Naive thymus-derived CD4-positive, alpha-beta T cell (primary cell): ENCODE results near the gene NOCT. TPM values are rescaled to one million over a fixed set of nuclear protein-coding genes. Genes with fewer than 3 reads are reported as not detected.

ENCODE experiments used
- ATAC-seq: fragments of 150-1000 bp; cut with Tn5 transposase; 2 replicates; pipeline ENCODE4 v1.10.0; 2021; ENCODE audit warnings: mild to moderate bottlenecking, moderate library complexity
- CTCF ChIA-PET: fragments of 350-600 bp; sonication (Branson Sonifier 250); formaldehyde crosslinking; loops from one replicate; lab custom pipeline; 2021; ENCODE audit warnings: antibody characterized with exemption; lab: Charles Lee
- POLR2A ChIA-PET: fragments of 350-600 bp; sonication (Branson Sonifier 250); formaldehyde crosslinking; loops from one replicate; lab custom pipeline; 2021; ENCODE audit warnings: antibody characterized with exemption, inconsistent platforms; lab: Charles Lee
- DNase-seq, 9 donors: peaks; one replicate each; pipeline versions ENCODE4 v3.0.0 to v3.0.0-alpha.2; 2020 to 2022; ENCODE audit warnings: mixed read lengths in 1 of 9
- H3K27ac ChIP-seq: one replicate; pipeline ENCODE4 v1.7.0; 2013; ENCODE audit warnings: mild to moderate bottlenecking, low read depth, low read length, moderate library complexity
- H3K27me3 ChIP-seq, 2 donors: one replicate each; pipeline ENCODE4 v1.7.0; 2013; ENCODE audit warnings: low read length in 2 of 2, mild to moderate bottlenecking in 2 of 2, moderate library complexity in 2 of 2; ENCODE audit not compliant: control insufficient read depth in 2 of 2, insufficient read depth in 2 of 2
- H3K36me3 ChIP-seq, 3 experiments: 1 replicate in 2 of 3; 2 replicates in 1 of 3; pipeline ENCODE4 v1.7.0; 2013; ENCODE audit warnings: low read length in 3 of 3, mild to moderate bottlenecking in 3 of 3, moderate library complexity in 1 of 3; ENCODE audit not compliant: insufficient read depth in 3 of 3, control insufficient read depth in 2 of 3
- H3K4me1 ChIP-seq, 2 donors: one replicate each; pipeline ENCODE4 v1.7.0; 2013; ENCODE audit warnings: low read length in 2 of 2, mild to moderate bottlenecking in 2 of 2, moderate library complexity in 1 of 2; ENCODE audit not compliant: control insufficient read depth in 2 of 2, insufficient read depth in 2 of 2
- H3K4me3 ChIP-seq: 2 replicates; pipeline ENCODE4 v1.7.0; 2013; ENCODE audit warnings: mild to moderate bottlenecking, low read length
- H3K9me3 ChIP-seq, 3 experiments: 1 replicate in 2 of 3; 2 replicates in 1 of 3; pipeline ENCODE4 v1.7.0; 2013; ENCODE audit warnings: low read length in 3 of 3; ENCODE audit not compliant: control insufficient read depth in 2 of 3
- H3K27ac Mint-ChIP-seq, 9 donors: one replicate each; pipeline ENCODE4 v1.8.0; 2020 to 2022; ENCODE audit warnings: mixed read lengths in 9 of 9, mild to moderate bottlenecking in 8 of 9, moderate library complexity in 5 of 9, inconsistent platforms in 2 of 9
- H3K27me3 Mint-ChIP-seq, 5 donors: one replicate each; pipeline ENCODE4 v1.8.0; 2021 to 2022; ENCODE audit warnings: mixed read lengths in 5 of 5, mild to moderate bottlenecking in 1 of 5
- H3K36me3 Mint-ChIP-seq, 5 donors: one replicate each; pipeline ENCODE4 v1.8.0; 2020 to 2022; ENCODE audit warnings: mixed read lengths in 5 of 5, mild to moderate bottlenecking in 3 of 5, inconsistent platforms in 1 of 5
- H3K4me1 Mint-ChIP-seq, 7 donors: one replicate each; pipeline ENCODE4 v1.8.0; 2020 to 2022; ENCODE audit warnings: mixed read lengths in 7 of 7, mild to moderate bottlenecking in 3 of 7, inconsistent platforms in 1 of 7
- H3K4me3 Mint-ChIP-seq, 10 donors: one replicate each; pipeline ENCODE4 v1.8.0; 2020 to 2022; ENCODE audit warnings: mild to moderate bottlenecking in 10 of 10, mixed read lengths in 10 of 10, moderate library complexity in 6 of 10, inconsistent platforms in 2 of 10
- H3K9me3 Mint-ChIP-seq, 11 donors: one replicate each; pipeline ENCODE4 v1.8.0; 2020 to 2022; ENCODE audit warnings: mixed read lengths in 11 of 11, mild to moderate bottlenecking in 4 of 11, inconsistent platforms in 1 of 11, moderate library complexity in 1 of 11
- intact Hi-C, 2 donors: fragments of 100-400 bp; cut with micrococcal nuclease; formaldehyde crosslinking; loops; one replicate each; pipeline ENCODE4 v1.15.1; 2023
- polyA plus RNA-seq, 2 donors: library from polyadenylated mRNA; unstranded; fragments of 300-500 nt; fragmentation: Illumina TruSeq; gene quantifications; one replicate each; pipeline ENCODE4 v1.2.3, GENCODE V29; 2021
- total RNA-seq, 6 experiments: library from RNA in 5 of 6; stranded (reverse) in 5 of 6; gene quantifications; 1 replicate in 5 of 6; 2 replicates in 1 of 6; pipeline ENCODE4 v1.2.3 and lab custom pipeline; 2021 to 2026

NOCT gene, protein sequence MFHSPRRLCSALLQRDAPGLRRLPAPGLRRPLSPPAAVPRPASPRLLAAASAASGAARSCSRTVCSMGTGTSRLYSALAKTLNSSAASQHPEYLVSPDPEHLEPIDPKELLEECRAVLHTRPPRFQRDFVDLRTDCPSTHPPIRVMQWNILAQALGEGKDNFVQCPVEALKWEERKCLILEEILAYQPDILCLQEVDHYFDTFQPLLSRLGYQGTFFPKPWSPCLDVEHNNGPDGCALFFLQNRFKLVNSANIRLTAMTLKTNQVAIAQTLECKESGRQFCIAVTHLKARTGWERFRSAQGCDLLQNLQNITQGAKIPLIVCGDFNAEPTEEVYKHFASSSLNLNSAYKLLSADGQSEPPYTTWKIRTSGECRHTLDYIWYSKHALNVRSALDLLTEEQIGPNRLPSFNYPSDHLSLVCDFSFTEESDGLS
- total RNA-seq = 10 to 100 TPM in 2 of 5 experiments, 1 to 10 TPM in 3; 1.6 to 33.7 (median 8.8) TPM
- polyA plus RNA-seq = under 1 TPM; 0.12 to 0.91 TPM
- total RNA-seq (lab: John Stamatoyannopoulos, UW) = 53.6 reads per million, percentile 73 among the genes with 10 or more reads in this experiment

DNA sequence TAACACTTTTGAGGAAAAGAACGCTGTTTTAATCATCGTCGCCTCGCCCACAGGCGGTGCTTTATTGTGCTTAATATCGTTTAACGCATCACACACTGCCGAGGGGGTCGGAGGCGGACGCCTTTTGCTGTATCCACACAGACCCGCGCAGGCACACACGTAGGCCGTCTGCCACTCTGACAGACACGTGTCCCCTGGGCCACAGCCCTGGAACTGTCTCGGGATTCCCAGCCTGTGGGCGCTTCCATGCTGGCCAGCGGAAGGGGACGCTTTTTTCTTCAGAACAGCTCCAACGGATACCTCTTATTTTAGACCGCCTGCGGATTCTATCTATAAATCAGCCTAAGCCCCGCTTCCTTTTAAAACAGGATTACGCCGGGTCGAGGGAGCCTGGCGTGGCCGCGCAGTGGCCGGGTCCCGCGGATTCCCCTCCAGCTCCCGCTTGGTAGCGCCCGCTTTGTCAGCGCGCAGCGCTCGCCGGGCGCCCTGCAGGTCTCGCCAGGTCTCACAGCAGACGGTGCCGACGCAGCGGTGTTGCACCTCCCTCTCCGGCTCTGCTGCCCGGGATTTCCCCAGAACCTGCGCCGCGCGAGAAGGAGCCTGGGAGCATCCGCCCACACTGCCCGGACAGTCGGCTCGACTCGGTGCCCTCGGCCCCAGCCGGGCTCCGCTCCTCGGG lies at the start of gene NOCT:
Gene NOCT, plus strand, starts transcription at position 513 of the 679 bp plus-strand sequence. CDS start 201 bp downstream, outside the sequence.
- Mint-ChIP-seq H3K27ac (peak within 1 kb of the TSS; percentile 76 to 99 (median 94)), H3K4me3 (peak within 1 kb of the TSS; percentile 82 to 93 (median 88)), H3K9me3 (no peaks in the 10 kb centered on the region), H3K36me3 (peaks cover 0 to 11% (median 0%) of the 10 kb centered on the region in 5 donors), H3K4me1 (peaks cover 14 to 44% (median 24%) of the 10 kb centered on the region in 7 donors), H3K27me3 (no peaks in the 10 kb centered on the region)
- Histone ChIP-seq H3K9me3 (no peaks in the 10 kb centered on the region), H3K27ac (peak within 1 kb of the TSS; percentile 91), H3K36me3 (no peaks in the 10 kb centered on the region), H3K4me1 (peaks cover 7 to 10% of the 10 kb centered on the region in 2 donors), H3K27me3 (no peaks in the 10 kb centered on the region), H3K4me3 (peak within 1 kb of the TSS; percentile 65)
- POLR2A ChIA-PET = interaction anchor here (0.9 to 2.0 kb wide), 8 partner anchors 14 to 541 kb away, joined by 3 to 7 read pairs (median 4); partner anchors contain the start of genes NAA15 and SETD7
- intact Hi-C loops = loop anchor here (1.0 to 10.0 kb wide), 18 partner anchors 15 to 1509 kb away; partner anchors contain the start of genes ELMOD2 (in 2 of the 2), NAA15 (in 2 of the 2), SCOC (in 2 of the 2) and SETD7 (in 2 of the 2)
- DNase-seq (peak; percentile 82 to 92 (median 89)), ATAC-seq (peak; percentile 94)
- CTCF ChIA-PET = interaction anchor here (2.1 kb wide), 1 partner anchor 15 kb away, joined by 13 read pairs; no protein-coding TSS in a partner anchor

DNA sequence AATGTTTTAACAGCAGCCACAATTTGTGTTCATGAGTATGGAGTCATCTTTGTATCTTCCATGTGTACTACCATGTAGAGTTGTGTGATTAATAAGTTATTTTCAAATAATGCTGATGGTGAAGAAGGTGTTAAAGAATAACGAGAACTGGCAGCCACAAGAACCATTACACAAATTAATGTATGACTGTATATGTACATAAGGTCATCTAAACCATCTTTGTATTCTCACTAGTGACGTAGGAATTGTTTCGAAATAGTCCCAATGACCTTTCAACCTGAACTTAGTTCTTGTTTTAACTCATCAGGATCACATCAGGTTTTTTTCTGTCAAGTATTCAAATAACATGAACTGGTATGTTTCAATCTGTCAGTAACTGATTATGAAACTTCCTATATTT lies 48.3 kb upstream of the NOCT start:
- H3K9me3 Mint-ChIP-seq = no peaks in the 10 kb centered on the region
- ChIA-PET CTCF (no interaction called here), POLR2A (no interaction called here)
- H3K4me3 ChIP-seq = no peak overlapping the region
- no peaks in the 10 kb centered on the region for H3K9me3 ChIP-seq
- H3K27ac Mint-ChIP-seq = no peak overlapping the region
- H3K4me3 Mint-ChIP-seq = no peak overlapping the region
- H3K4me1 Mint-ChIP-seq = peaks cover 0 to 2% (median 0%) of the 10 kb centered on the region in 7 donors
- no peak overlapping the region for H3K27ac ChIP-seq
- H3K27me3 ChIP-seq = no peaks in the 10 kb centered on the region
- H3K4me1 ChIP-seq = no peaks in the 10 kb centered on the region
- H3K36me3 ChIP-seq = no peaks in the 10 kb centered on the region
- no peaks in the 10 kb centered on the region for H3K27me3 Mint-ChIP-seq
- DNase-seq (no peak), ATAC-seq (peak; percentile 72)
- intact Hi-C loops = no loop called here
- H3K36me3 Mint-ChIP-seq = no peaks in the 10 kb centered on the region

DNA sequence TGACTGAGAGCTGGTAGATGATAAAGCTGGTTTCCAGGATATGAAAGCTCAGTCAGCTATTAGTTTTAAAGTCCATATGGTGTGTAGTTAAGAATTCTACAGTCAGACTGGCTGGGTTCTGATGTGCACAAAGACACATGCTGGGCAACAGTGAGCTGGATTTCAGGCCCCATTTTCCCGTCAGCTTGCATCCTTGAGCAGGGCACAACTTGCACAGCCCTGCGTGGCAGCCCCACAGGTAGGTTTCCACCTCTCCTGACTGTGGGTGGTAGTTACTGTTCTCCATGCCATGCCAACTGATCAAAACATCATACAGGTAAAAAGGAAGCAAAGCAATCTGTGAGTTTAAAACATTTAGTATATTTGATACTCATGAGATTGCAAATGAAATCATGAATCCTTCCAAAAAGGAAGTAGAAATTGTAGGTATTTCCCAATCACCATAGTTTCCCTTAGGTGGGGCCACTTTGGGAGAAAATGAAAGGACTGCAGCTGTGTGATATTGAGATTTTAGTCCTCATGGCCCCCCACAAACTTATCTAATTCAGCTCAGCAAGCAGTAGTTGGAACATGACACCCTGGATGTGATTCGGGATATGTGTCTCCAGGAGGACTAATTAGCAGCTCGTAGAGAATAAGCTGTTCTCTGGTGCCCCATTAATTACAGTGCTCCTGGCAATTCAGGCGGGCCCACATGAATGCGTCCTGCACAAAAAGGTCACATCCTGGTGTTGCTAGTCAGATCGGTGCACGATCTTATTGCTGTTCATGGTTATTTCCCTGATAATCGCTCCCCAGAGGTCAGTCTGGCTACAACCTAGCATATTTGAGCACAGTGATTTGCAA lies 42.4 kb upstream of the NOCT start:
- intact Hi-C loops = no loop called here
- H3K9me3 ChIP-seq = no peaks in the 10 kb centered on the region
- H3K9me3 Mint-ChIP-seq = no peaks in the 10 kb centered on the region
- no peak overlapping the region for H3K27ac ChIP-seq
- ChIA-PET POLR2A (no interaction called here), CTCF (no interaction called here)
- DNase-seq = no peak
- peaks cover 0 to 2% (median 0%) of the 10 kb centered on the region in 5 donors for H3K27me3 Mint-ChIP-seq
- no peaks in the 10 kb centered on the region for H3K4me1 ChIP-seq
- no peak for ATAC-seq
- no peak overlapping the region for H3K4me3 ChIP-seq
- H3K4me3 Mint-ChIP-seq = no peak overlapping the region
- H3K36me3 ChIP-seq = no peaks in the 10 kb centered on the region
- no peak overlapping the region for H3K27ac Mint-ChIP-seq
- H3K36me3 Mint-ChIP-seq = no peaks in the 10 kb centered on the region
- peaks cover 0 to 3% (median 0%) of the 10 kb centered on the region in 7 donors for H3K4me1 Mint-ChIP-seq
- H3K27me3 ChIP-seq = no peaks in the 10 kb centered on the region

DNA sequence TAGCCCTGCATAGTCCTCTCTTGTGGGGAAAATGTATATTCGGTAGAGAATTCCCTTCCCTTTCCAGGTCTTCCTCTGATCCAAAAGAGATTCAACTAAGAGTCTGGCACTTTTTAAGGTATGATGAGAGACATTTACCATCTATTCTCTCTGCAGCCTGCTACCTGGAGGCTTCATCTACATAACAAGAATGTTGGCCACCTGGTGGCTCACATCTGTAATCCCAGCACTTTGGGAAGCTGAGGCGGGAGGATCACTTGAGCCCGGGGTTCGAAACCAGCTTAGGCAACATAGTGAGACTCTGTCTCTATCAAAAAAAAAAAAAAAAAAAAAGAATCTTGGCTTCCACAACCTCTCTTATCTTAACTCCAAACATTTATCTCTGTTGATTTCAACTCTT lies 40.4 kb upstream of the NOCT start:
- intact Hi-C loops = no loop called here
- H3K27me3 ChIP-seq = no peaks in the 10 kb centered on the region
- H3K27ac Mint-ChIP-seq = no peak overlapping the region
- DNase-seq = no peak
- ChIA-PET POLR2A (no interaction called here), CTCF (no interaction called here)
- peaks cover 0 to 2% (median 0%) of the 10 kb centered on the region in 5 donors for H3K27me3 Mint-ChIP-seq
- H3K36me3 Mint-ChIP-seq = no peaks in the 10 kb centered on the region
- H3K9me3 Mint-ChIP-seq = no peaks in the 10 kb centered on the region
- no peaks in the 10 kb centered on the region for H3K9me3 ChIP-seq
- no peaks in the 10 kb centered on the region for H3K4me1 ChIP-seq
- no peak overlapping the region for H3K27ac ChIP-seq
- no peak overlapping the region for H3K4me3 ChIP-seq
- ATAC-seq = no peak
- no peak overlapping the region for H3K4me3 Mint-ChIP-seq
- H3K36me3 ChIP-seq = no peaks in the 10 kb centered on the region
- H3K4me1 Mint-ChIP-seq = peaks cover 0 to 3% (median 0%) of the 10 kb centered on the region in 7 donors

DNA sequence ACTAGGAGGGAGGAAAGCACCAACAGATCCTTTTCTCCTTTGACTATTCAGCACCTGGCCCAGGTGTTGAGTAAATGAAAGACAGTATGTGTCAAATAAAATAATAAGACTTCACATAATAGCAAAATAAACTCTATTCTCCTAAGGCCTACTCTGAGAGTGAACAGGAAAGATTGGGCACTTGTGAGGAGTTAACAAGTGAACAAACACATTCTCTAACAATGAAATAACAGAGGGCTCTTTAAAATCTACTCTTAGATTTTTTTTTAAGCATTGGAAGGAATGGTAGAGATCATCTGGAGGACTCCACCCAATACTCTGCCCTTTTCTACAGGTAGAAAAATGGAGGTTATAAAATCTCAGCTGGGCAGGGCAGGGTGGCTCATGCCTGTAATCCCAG lies 39.1 kb upstream of the NOCT start:
- no peak overlapping the region for H3K4me3 Mint-ChIP-seq
- H3K36me3 Mint-ChIP-seq = no peaks in the 10 kb centered on the region
- no peaks in the 10 kb centered on the region for H3K9me3 ChIP-seq
- no peak overlapping the region for H3K27ac Mint-ChIP-seq
- peaks cover 0 to 3% (median 0%) of the 10 kb centered on the region in 7 donors for H3K4me1 Mint-ChIP-seq
- no peaks in the 10 kb centered on the region for H3K9me3 Mint-ChIP-seq
- peaks cover 0 to 2% (median 0%) of the 10 kb centered on the region in 5 donors for H3K27me3 Mint-ChIP-seq
- ATAC-seq (no peak), DNase-seq (no peak)
- CTCF ChIA-PET = no interaction called here
- no peaks in the 10 kb centered on the region for H3K27me3 ChIP-seq
- intact Hi-C loops = no loop called here
- POLR2A ChIA-PET = no interaction called here
- no peaks in the 10 kb centered on the region for H3K4me1 ChIP-seq
- no peak overlapping the region for H3K27ac ChIP-seq
- no peaks in the 10 kb centered on the region for H3K36me3 ChIP-seq
- no peak overlapping the region for H3K4me3 ChIP-seq

DNA sequence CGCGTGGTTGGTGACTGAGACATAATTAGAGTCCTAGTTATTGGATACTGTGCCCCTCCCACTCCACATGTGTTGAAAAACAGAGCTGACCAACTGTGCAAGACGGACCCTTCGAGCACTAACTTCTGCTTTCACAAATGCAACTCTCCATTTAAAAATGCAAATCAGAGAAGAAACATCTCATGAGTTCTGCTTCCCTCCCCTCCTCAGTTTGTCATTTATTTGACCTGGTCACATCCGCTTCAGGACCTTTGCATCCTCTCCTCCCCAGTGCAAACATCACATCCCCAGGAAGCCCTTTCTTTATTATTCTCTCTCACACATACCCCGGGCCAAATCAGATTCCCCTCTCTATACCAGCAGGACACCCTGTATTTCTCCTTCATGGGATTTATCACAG lies 38.1 kb upstream of the NOCT start:
- ChIA-PET CTCF (no interaction called here), POLR2A (no interaction called here)
- H3K9me3 ChIP-seq = no peaks in the 10 kb centered on the region
- no peaks in the 10 kb centered on the region for H3K27me3 ChIP-seq
- Mint-ChIP-seq H3K27me3 (peaks cover 0 to 2% (median 0%) of the 10 kb centered on the region in 5 donors), H3K4me1 (peaks cover 0 to 3% (median 0%) of the 10 kb centered on the region in 7 donors), H3K4me3 (no peak overlapping the region), H3K9me3 (no peaks in the 10 kb centered on the region), H3K27ac (no peak overlapping the region), H3K36me3 (no peaks in the 10 kb centered on the region)
- no peak overlapping the region for H3K4me3 ChIP-seq
- H3K4me1 ChIP-seq = no peaks in the 10 kb centered on the region
- DNase-seq (no peak), ATAC-seq (peak; percentile 68)
- intact Hi-C loops = no loop called here
- no peaks in the 10 kb centered on the region for H3K36me3 ChIP-seq
- H3K27ac ChIP-seq = no peak overlapping the region
